WI38 (cell line): ENCODE measurements around the gene MRPL16.

Experiments used
- H3K4me3 ChIP-seq: 2 replicates; pipeline ENCODE4 v1.5.1; 2011; ENCODE audit warnings: low read depth, mild to moderate bottlenecking, control low read depth, low read length
- CTCF ChIP-seq: IDR thresholded peaks from 2 replicates; pipeline ENCODE4 v1.5.1; 2012; ENCODE audit warnings: low read depth, mild to moderate bottlenecking, control low read depth, low read length

The MRPL16 gene

GRCh38 chr11:59846556-59846955 lies 36.0 kb upstream of the MRPL16 start:
- TF ChIP-seq CTCF, result no peak
- no peak overlapping the region for H3K4me3 ChIP-seq

- no peak for TF ChIP-seq CTCF
- no peak within 1 kb of the TSS for H3K4me3 ChIP-seq
Measured at GRCh38 chr11:59845399-59845798, 34.8 kb upstream of the MRPL16 start, which contains the start of gene CBLIF. CBLIF (minus strand) TSS chr11:59845499; CDS start chr11:59845453, 46 bp downstream.

GRCh38 chr11:59842316-59842715 lies 31.7 kb upstream of the MRPL16 start:
- H3K4me3 ChIP-seq, result no peak overlapping the region

GRCh38 chr11:59841514-59841913 lies 30.9 kb upstream of the MRPL16 start:
- TF ChIP-seq CTCF, result no peak
- no peak overlapping the region for H3K4me3 ChIP-seq

More at GRCh38 chr11:59842316-59842715, 31.7 kb upstream of the MRPL16 start:
- TF ChIP-seq CTCF, result no peak

GRCh38 chr11:59839615-59840014 lies 29.0 kb upstream of the MRPL16 start:
- no peak overlapping the region for H3K4me3 ChIP-seq
- no peak for TF ChIP-seq CTCF

GRCh38 chr11:59833602-59834001 lies 23.0 kb upstream of the MRPL16 start:
- no peak overlapping the region for H3K4me3 ChIP-seq
- TF ChIP-seq CTCF, result no peak

GRCh38 chr11:59829358-59829757 lies 18.8 kb upstream of the MRPL16 start:
- TF ChIP-seq CTCF, result no peak

More at GRCh38 chr11:59829358-59829757, 18.8 kb upstream of the MRPL16 start:
- H3K4me3 ChIP-seq, result no peak overlapping the region
